HG02642 (cell line): ENCODE data around the gene CCIN.

Source experiments
- ATAC-seq: cut with Tn5 transposase; IDR thresholded peaks from one replicate; pipeline ENCODE4 v1.9.1; 2021; ENCODE audit warnings: mild to moderate bottlenecking; ENCODE audit not compliant: unreplicated experiment, poor library complexity

The CCIN gene

GRCh38 chr9:36218411-36218901 lies 49.3 kb downstream of the CCIN start:
- no peak for ATAC-seq
